ENCODE results near the gene DNAH3. TPM values are rescaled to one million over a fixed set of nuclear protein-coding genes. Genes with fewer than 3 reads are reported as not detected.
"Not testable (repeated sequence)": the region's sequence is repeated elsewhere in the genome, so short reads cannot be mapped to it uniquely, and the experiment has no call there.

Gene DNAH3
- total RNA-seq, 1 donor from 2014 or later = 0.10 TPM

DNA sequence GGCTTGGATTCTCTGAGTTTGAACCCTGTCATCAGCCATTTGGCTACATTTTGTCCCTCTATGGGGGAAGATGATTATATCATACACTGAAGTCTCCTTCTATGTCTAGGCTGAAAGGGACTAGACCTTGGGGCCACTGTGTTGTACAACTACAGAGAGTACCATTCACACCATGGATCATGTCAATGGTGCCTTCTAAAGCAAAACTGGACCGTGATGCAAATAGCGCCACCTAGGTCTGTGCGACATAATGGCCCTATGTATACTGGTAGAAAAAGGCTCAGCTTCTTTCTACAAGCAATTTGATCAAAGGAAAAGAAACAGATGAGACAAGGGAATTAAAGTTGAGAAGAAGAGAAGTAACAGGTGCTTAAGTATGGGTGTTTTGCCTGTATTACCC, 149.4 kb downstream of the DNAH3 start:
- DNase-seq = no peak

DNA sequence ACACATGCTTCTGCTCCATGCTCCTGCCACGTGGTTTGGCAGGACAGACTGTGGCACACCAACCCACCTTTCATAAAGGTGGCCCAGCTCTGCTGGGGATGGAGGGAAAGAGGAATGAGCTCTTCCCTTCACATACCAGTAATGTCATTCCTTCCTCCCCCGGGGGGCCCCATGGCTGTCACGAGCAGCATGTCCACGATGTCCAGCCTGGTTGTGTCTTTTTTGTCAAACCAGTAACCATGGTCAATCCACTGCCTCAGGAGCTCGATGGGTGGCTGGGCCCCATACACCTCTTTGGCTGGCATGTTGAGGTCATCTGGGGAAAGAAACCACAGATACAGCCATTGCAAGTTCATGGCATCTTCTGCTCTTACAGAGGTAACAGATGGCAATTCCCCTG, 153.5 kb downstream of the DNAH3 start:
- DNase-seq = no peak

- DNase-seq = no peak
These were observed 154.9 kb downstream of the DNAH3 start for GRCh38 chr16:20995711-20996110.

DNA sequence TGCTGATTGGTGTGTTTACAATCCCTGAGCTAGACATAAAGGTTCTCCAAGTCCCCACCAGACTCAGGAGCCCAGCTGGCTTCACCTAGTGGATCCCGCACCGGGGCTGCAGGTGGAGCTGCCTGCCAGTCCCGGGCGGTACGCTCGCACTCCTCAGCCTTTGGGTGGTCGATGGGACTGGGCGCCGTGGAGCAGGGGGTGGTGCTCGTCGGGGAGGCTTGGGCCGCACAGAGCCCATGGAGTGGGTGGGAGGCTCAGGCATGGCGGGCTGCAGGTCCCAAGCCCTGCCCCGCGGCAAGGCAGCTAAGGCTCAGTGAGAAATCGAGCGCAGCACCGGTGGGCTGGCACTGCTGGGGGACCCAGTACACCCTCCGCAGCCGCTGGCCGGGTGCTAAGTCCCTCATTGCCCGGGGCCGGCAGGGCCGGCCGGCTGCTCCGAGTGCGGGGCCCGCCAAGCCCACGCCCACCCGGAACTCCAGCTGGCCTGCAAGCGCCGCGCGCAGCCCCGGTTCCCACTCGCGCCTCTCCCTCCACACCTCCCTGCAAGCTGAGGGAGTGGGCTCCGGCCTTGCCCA, 161.1 kb downstream of the DNAH3 start:
- not testable (repeated sequence) for DNase-seq

DNA sequence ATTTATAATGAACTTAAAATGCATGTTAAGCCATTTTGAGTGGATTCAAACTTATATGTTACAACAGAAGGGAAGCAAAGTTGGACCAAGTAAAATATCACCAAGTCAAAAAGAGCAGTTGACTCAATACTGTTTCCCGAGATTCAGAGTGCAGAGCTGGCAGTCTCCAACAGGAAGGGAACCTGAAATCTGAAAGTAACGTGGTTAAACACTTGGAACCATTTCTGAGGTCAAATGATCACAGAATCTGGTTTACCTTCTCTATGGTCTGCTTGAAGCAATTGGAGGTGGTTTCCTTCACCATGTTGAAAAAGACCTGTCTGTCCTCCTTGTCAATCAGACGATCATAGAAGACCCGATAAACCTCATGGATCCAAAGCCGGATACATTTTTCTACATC, 163.6 kb downstream of the DNAH3 start:
- DNase-seq = no peak

DNA sequence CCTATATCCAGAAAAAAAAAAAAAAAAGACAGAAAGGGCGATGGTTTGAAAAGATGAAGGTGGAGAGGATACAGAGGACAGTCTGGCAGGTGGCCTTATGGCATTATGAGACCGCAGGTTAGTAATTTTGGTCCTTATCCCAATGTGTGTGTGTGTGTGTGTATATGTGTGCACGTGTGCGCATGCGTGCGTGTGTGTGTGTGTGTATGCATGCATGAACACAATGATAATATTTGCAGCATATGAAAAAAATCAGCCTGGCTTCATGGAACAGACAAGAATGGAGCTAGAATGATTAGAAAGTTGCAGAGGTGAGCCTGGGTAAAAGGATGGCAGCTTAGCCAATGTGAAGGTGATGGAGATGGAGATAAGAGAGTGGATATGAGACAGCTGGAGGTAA, 166.6 kb downstream of the DNAH3 start:
- no peak for DNase-seq

- no peak for DNase-seq
These were observed 174.1 kb downstream of the DNAH3 start for GRCh38 chr16:20976576-20976975.

DNA sequence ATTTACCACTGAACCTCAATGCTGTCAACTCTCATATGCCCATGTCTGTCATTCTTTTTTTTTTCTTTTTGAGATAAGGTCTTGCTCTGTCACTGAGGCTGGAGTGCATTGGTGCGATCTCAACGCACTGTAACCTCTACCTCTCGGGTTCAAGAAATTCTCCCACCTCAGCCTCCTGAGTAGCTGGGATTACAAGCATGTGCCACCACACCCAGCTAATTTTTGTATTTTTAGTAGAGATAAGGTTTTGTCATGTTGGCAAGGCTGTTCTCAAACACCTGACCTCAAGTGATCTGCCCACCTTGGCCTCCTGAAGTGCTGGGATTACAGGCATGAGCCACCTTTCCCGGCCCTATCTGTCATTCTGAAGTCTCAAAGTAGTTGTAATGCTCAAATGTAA, 177.4 kb downstream of the DNAH3 start:
- DNase-seq = not testable (repeated sequence)

DNA sequence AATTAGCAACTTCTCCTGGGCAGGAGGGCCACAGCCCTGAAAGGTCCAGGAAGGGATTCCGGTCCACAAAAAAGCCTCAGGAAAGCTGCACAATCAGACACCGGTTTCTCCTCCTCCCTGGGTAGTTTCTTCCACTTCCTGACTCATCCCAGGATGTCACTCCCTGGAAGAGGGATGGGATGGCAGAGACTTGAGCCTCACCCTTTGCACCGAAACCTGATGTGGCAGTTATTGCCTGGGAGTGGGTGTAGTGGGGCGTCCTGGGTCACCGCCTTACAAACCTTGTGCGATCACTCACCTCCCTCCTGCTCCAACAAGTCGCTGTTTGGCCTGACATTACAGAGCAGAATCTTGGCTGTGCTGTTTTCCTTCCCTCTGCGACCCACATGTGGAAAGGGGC, 179.2 kb downstream of the DNAH3 start:
- no peak for DNase-seq

DNA sequence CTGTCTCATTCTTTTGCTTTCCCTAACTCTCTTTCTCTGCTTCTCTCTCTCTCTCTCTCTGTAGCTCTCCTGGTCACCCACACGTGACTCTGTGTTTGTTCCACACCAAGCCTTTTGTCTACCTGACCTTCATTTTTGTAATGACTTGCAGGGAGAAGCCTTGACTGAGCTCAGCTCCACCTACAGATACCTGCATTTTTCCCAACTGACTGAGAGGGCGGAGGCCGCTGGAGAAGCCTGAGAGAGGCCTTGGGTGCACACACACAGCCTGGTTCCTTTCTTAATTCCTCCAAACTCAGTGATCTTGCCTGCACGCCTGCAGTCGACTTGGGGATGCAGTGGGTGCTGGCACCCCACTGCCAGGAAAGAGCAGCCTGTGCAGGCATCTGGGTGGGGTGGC, 181.3 kb downstream of the DNAH3 start:
- DNase-seq = no peak

- no peak for DNase-seq
These were observed 181.9 kb downstream of the DNAH3 start for GRCh38 chr16:20968765-20969164.

DNA sequence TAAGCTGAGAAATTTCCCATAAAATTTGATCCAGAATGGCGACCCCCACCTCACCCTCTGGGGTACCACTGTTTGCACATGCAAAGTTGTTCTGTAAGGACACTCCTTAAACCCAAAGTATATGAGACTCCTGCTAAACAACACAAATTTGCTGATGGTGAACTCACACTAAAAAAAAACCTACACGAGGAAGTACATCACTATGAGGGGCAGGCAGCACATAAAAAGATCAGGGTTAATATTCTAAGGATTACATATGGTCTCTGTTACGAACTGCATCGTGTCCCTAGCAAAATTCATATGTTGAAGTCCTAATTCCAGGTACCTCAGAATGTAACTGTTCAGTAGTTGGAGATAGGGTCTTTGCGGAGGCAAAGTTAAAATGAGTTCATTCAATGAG, 189.7 kb downstream of the DNAH3 start:
- DNase-seq = no peak

- DNase-seq = no peak
These were observed 193.5 kb downstream of the DNAH3 start for GRCh38 chr16:20957153-20957552.

DNA sequence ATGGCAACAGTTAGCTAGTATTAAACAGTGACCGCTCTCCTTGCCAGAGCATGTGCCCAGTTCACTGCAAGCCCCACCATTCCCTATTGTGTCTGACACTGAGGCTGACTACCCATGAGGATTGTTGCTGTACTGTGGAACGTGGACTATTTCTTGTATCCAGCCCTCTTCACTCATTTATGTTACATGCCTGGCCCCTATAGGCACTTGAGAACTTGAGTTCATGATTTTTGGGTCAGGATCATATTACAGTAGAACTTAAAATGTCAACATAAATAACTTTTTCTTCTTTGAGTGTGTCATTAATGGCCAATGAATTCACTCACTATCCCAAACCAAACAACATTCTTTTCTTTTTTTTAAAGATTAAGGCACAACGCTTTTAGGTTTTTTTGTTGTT, 194.3 kb downstream of the DNAH3 start:
- no peak for DNase-seq

DNA sequence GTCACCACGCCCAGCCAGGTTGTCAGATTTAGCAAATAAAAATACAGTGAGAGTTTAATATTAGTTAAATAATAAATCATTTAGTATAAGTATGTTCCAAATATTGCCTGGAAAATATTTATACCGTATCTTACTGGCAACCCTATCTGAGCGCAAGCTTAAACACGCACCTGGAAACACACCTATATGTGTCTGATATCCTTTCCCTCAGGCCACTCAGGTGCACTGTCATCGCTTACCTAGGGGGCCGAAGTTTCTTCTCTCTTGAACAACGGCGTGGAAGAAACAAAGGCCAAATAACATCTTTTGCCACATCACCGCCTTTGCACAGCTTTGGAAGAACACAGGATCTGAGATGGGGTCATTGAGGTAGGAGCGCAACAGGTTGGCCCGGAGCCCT, 196.1 kb downstream of the DNAH3 start:
- DNase-seq = no peak

DNA sequence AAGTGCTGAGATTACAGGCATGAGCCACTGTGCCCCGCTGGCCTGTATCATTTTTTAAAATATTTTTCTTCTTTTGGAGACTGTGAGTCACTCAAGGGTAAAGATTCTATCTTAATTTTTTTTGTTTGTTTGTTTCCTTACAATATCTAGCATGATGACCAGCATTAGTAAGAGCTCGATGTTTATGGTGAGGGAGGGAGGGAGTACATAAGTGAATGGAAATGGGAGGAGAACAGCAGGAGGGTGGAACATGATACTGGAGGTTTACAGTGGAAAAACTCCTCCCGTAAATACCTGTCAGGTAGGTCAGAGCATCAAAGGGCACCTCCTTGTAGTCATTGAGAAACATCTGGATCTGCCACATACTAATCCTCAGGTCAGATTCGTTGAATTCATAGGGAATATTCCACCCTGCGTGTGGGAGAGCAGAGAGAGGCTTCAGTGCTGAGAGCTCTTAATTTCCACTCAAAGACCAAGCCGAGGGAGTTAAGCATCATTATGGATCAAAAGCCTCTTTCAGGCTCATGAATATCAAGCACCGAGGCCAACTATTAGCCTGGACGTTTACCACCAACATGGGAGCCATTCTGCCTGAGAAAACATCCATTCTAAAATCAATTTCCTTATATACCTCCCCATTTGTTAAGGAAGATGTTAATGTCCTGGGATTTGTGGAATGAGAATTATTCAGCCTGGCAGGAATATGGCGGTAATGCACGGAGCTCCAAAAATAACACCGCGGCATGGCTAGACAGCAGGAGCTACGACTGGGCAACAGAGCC, 198.3 kb downstream of the DNAH3 start:
- no peak for DNase-seq

GRCh38 chr16:20950294-20950693, 200.4 kb downstream of the DNAH3 start:
- DNase-seq = no peak

DNA sequence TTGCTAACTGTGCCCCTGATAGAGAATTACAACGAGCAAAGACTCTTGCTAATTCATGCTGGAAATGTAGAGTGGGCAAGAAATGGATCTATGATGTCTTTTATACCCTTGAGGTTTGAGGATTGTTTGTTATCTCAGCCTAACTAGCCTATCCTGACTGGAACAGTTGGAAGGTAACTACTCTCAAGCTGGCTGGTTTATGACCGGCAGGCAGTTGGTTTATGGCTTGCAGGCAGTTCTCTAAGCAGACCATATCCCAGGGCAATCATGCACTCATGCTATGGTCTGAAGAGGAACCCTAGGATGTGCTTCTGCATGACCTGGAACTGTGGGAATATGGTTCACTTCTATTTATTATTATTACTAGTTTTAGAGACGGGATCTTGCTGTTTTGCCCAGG, 201.0 kb downstream of the DNAH3 start:
- no peak for DNase-seq

DNA sequence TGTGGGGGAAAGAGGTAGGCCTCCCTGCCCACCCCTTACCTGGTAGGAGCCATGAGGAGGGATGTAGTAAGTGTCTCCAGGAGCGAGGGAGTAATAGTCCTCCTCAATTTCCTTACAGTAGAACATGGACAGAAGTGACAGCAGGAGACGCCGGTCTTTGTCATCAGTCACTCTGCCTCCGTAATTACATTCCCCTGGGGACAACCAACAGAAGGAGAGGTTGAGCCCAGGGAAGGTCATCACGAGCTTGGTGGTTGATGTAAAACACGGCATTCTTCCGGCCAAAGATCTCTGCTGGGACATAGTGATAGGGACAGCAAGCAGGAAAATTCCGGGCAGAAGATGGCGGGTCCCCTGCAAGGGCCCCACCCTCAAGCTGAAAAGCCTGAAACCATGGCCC, 202.2 kb downstream of the DNAH3 start:
- DNase-seq = no peak

DNA sequence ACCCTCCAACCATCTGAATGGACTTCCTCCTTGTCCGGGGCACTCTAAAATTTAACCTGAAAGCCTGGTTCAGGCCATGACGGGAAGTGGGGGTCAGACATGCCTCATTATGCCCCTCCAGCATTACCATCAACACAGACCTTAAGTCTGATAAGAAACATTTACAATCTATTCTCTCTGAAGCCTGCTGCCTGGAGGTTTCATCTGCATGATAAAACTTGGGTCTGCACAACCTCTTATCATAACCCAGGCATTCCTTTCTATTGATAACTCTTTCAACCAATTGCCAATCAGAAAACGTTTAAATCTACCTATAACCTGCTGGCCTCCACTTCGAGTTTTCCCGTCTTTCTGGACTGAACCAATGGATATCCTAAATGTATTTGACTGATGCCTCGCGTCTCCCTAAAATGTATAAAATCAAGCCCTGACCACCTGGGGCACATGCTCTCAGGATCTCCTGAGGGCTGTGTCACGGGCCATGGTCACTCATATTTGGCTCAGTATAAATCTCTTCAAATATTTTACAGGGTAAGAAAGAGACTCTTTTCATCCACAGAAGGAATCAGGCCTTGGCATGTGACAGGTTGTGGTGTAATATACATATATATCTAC, 204.5 kb downstream of the DNAH3 start:
- no peak for DNase-seq

DNA sequence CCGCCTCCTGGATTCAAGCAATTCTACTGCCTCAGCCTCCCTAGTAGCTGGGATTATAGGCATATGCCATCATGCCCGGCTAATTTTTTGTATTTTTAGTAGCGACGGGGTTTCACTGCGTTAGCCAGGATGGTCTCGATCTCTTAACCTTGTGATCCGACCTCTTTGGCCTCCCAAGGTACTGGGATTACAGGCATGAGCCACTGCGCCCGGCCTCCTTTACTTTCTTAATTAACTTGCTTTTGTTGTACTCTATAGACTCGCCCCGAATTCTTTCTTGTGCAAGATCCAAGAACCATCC, 205.1 kb downstream of the DNAH3 start:
- not testable (repeated sequence) for DNase-seq

- DNase-seq = no peak
These were observed 205.6 kb downstream of the DNAH3 start for GRCh38 chr16:20944861-20945574.

DNA sequence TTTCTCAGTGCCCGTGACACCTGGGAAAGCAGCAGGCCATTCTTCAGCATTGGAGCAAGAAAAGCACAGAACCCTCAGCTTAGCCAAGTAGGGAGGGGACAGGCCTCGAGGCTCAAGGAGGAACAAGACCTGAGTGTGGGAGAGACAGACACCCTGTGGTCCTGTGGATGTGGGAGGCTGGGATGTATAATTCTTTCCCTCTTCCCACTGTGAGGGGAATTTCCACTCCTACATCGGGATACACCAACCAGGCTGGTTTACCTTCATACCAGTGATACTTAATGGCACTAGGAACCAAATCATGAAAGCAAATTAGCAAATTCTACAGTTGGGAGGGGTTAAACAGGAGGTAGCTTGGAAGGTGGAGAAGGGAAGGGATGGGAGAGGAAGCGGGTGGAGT, 208.4 kb downstream of the DNAH3 start:
- no peak for DNase-seq

- no peak for DNase-seq
These were observed 209.1 kb downstream of the DNAH3 start for GRCh38 chr16:20941636-20941926.
